Neutrophil (primary cell): ENCODE results near the gene ACBD3.

Experiments used
- H3K27ac ChIP-seq: fragments of 200-600 bp; sonication (generic); 2 replicates; pipeline ENCODE4 v1.5.1; 2016; ENCODE audit warnings: mild to moderate bottlenecking, moderate library complexity
- H3K27me3 ChIP-seq: fragments of 200-600 bp; sonication (generic); 2 replicates; pipeline ENCODE4 v1.6.0; 2016; ENCODE audit warnings: mild to moderate bottlenecking
- H3K36me3 ChIP-seq: fragments of 200-600 bp; sonication (generic); 2 replicates; pipeline ENCODE4 v1.5.1; 2017
- H3K4me1 ChIP-seq, 2 experiments: fragments of 200-600 bp in 1 of 2; sonication (generic) in 1 of 2; 1 replicate in 1 of 2; 2 replicates in 1 of 2; pipeline versions ENCODE4 v1.5.1 to v1.6.1; 2013 to 2016; ENCODE audit warnings: low read depth in 1 of 2, low read length in 1 of 2, mild to moderate bottlenecking in 1 of 2, moderate library complexity in 1 of 2; ENCODE audit not compliant: control insufficient read depth in 1 of 2, insufficient read depth in 1 of 2
- H3K4me3 ChIP-seq, 2 experiments: fragments of 200-600 bp in 1 of 2; sonication (generic) in 1 of 2; 1 replicate in 1 of 2; 2 replicates in 1 of 2; pipeline ENCODE4 v1.5.1; 2013 to 2016; ENCODE audit warnings: low read depth in 1 of 2, low read length in 1 of 2, mild to moderate bottlenecking in 1 of 2, moderate library complexity in 1 of 2
- H3K9me3 ChIP-seq: fragments of 200-600 bp; sonication (generic); 2 replicates; pipeline ENCODE4 v1.5.1; 2016
- TF ChIP-seq, protein P1 (sequence below): fragments of 200-600 bp; sonication (generic); IDR thresholded peaks from 2 replicates; pipeline ENCODE4 v1.5.1; 2016; ENCODE audit warnings: antibody characterized with exemption

The ACBD3 gene

DNA sequence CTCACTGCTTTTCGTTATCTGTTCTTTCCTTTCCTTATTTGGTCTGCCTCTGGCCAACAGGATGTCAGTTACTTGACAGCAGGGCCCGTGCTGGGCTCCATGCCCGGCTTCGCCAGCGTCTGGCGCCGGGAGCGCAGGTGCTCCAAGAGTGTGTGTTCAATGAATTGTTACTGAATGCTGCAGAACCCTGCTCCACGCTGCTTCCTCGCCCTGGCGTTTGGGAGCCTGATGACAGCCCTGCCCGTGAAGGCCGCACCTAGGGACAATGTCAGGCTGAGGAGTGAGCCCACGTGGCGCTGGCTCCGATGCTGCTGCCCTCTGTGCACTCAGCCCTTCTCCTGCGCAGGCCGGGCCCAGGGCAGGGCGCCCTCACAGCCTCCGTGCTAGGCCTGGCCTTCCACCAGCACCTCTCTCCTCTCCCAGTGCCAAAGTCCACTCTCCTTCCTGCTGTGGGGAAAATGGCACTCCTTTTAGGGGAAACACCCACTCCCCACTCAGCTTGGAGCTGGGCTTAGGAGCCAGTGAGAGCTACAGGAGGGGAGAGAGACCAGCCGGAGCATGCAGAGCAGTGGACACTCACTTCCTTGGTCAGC lies 51.4 kb downstream of the ACBD3 start:
- H3K27ac ChIP-seq = no peak overlapping the region
- TF ChIP-seq, protein P1, sequence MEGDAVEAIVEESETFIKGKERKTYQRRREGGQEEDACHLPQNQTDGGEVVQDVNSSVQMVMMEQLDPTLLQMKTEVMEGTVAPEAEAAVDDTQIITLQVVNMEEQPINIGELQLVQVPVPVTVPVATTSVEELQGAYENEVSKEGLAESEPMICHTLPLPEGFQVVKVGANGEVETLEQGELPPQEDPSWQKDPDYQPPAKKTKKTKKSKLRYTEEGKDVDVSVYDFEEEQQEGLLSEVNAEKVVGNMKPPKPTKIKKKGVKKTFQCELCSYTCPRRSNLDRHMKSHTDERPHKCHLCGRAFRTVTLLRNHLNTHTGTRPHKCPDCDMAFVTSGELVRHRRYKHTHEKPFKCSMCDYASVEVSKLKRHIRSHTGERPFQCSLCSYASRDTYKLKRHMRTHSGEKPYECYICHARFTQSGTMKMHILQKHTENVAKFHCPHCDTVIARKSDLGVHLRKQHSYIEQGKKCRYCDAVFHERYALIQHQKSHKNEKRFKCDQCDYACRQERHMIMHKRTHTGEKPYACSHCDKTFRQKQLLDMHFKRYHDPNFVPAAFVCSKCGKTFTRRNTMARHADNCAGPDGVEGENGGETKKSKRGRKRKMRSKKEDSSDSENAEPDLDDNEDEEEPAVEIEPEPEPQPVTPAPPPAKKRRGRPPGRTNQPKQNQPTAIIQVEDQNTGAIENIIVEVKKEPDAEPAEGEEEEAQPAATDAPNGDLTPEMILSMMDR = no peak
- peaks cover 3% of the 10 kb centered on the region for H3K27me3 ChIP-seq
- no peaks in the 10 kb centered on the region for H3K4me1 ChIP-seq
- no peaks in the 10 kb centered on the region for H3K36me3 ChIP-seq
- no peaks in the 10 kb centered on the region for H3K9me3 ChIP-seq
- no peak overlapping the region for H3K4me3 ChIP-seq

- no peaks in the 10 kb centered on the region for H3K4me1 ChIP-seq
- H3K27me3 ChIP-seq = peaks cover 3% of the 10 kb centered on the region
- no peak overlapping the region for H3K27ac ChIP-seq
Measured at GRCh38 chr1:226134170-226135058, 52.1 kb downstream of the ACBD3 start.

GRCh38 chr1:226133504-226134123 lies 52.9 kb downstream of the ACBD3 start:
- Histone ChIP-seq H3K4me3 (no peak overlapping the region), H3K27me3 (peaks cover 3% of the 10 kb centered on the region), H3K9me3 (no peaks in the 10 kb centered on the region), H3K36me3 (no peaks in the 10 kb centered on the region), H3K27ac (no peak overlapping the region), H3K4me1 (no peaks in the 10 kb centered on the region)
- TF ChIP-seq, protein P1 = no peak

More at GRCh38 chr1:226134170-226135058, 52.1 kb downstream of the ACBD3 start:
- Histone ChIP-seq H3K9me3 (no peaks in the 10 kb centered on the region), H3K4me3 (no peak overlapping the region), H3K36me3 (no peaks in the 10 kb centered on the region)
- TF ChIP-seq, protein P1 = no peak

- TF ChIP-seq, protein P1 = no peak
- Histone ChIP-seq H3K36me3 (no peaks in the 10 kb centered on the region), H3K27ac (no peak overlapping the region), H3K4me1 (no peaks in the 10 kb centered on the region), H3K27me3 (peaks cover 3% of the 10 kb centered on the region), H3K4me3 (no peak overlapping the region), H3K9me3 (no peaks in the 10 kb centered on the region)
Measured at GRCh38 chr1:226132728-226133503, 53.6 kb downstream of the ACBD3 start.

DNA sequence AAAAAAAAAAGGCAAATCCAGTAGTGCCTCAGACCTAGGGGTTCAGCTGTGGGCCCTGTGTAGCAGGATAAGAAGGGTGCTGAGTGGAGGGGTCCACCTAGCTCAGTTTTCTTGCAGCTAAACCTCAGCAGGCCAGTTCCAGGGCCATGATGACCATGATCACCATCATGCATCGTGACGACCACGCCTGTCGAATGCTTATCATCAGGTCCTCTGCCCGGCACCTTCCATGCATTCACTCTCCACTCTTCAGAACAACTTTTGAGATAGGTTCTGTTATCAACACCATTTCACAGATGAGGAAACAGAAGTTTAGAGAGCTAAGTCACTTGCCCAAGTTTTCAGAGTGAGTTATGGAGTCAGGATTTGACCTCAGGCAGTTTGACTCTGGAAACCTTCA lies 54.9 kb downstream of the ACBD3 start:
- no peak overlapping the region for H3K4me3 ChIP-seq
- H3K27me3 ChIP-seq = peaks cover 3% of the 10 kb centered on the region
- H3K27ac ChIP-seq = no peak overlapping the region
- no peaks in the 10 kb centered on the region for H3K9me3 ChIP-seq
- TF ChIP-seq, protein P1 = no peak
- H3K36me3 ChIP-seq = no peaks in the 10 kb centered on the region
- no peaks in the 10 kb centered on the region for H3K4me1 ChIP-seq
